CD4-positive, alpha-beta memory T cell (primary cell): Measurements from ENCODE around the gene ADM5. TPM values are rescaled to one million over a fixed set of nuclear protein-coding genes. Genes with fewer than 3 reads are reported as not detected.
A peak's percentile ranks its signal among the peaks of the same experiment; 100 is the strongest.

ENCODE experiments used
- CTCF ChIA-PET: fragments of 350-600 bp; sonication (Branson Sonifier 250); formaldehyde crosslinking; loops from one replicate; lab custom pipeline; 2021; ENCODE audit warnings: inconsistent platforms; ENCODE audit not compliant: partially characterized antibody; lab: Charles Lee
- POLR2A ChIA-PET: fragments of 350-600 bp; sonication (Branson Sonifier 250); formaldehyde crosslinking; loops from one replicate; lab custom pipeline; 2021; ENCODE audit not compliant: partially characterized antibody; lab: Charles Lee
- DNase-seq, 5 donors: peaks; one replicate each; pipeline versions ENCODE4 v3.0.0 to v3.0.0-alpha.2; 2020 to 2022; ENCODE audit warnings: mixed read lengths in 1 of 5
- H3K27ac ChIP-seq: one replicate; pipeline ENCODE4 v1.7.0; 2013; ENCODE audit warnings: low read depth, low read length
- H3K27me3 ChIP-seq: 2 replicates; pipeline ENCODE4 v1.7.0; 2013; ENCODE audit warnings: mild to moderate bottlenecking, low read length, moderate library complexity; ENCODE audit not compliant: insufficient read depth
- H3K36me3 ChIP-seq: 2 replicates; pipeline ENCODE4 v1.7.0; 2013; ENCODE audit warnings: mild to moderate bottlenecking, low read length, moderate library complexity; ENCODE audit not compliant: insufficient read depth
- H3K4me1 ChIP-seq: 2 replicates; pipeline ENCODE4 v1.7.0; 2013; ENCODE audit warnings: mild to moderate bottlenecking, low read length, moderate library complexity; ENCODE audit not compliant: insufficient read depth
- H3K4me3 ChIP-seq, 2 donors: one replicate each; pipeline ENCODE4 v1.7.0; 2013; ENCODE audit warnings: low read length in 2 of 2, mild to moderate bottlenecking in 1 of 2
- H3K9me3 ChIP-seq, 2 donors: one replicate each; pipeline ENCODE4 v1.7.0; 2013; ENCODE audit warnings: low read length in 2 of 2, control low read depth in 1 of 2; ENCODE audit not compliant: control insufficient read depth in 1 of 2
- H3K27ac Mint-ChIP-seq, 7 donors: one replicate each; pipeline ENCODE4 v1.8.0; 2020 to 2021; ENCODE audit warnings: mixed read lengths in 7 of 7, mild to moderate bottlenecking in 6 of 7, inconsistent platforms in 3 of 7, moderate library complexity in 3 of 7
- H3K27me3 Mint-ChIP-seq, 2 donors: one replicate each; pipeline ENCODE4 v1.8.0; 2020 to 2021; ENCODE audit warnings: mixed read lengths in 2 of 2
- H3K36me3 Mint-ChIP-seq, 2 donors: one replicate each; pipeline ENCODE4 v1.8.0; 2020 to 2021; ENCODE audit warnings: mixed read lengths in 2 of 2, inconsistent platforms in 1 of 2, mild to moderate bottlenecking in 1 of 2
- H3K4me1 Mint-ChIP-seq, 4 donors: one replicate each; pipeline ENCODE4 v1.8.0; 2020 to 2021; ENCODE audit warnings: mixed read lengths in 4 of 4, mild to moderate bottlenecking in 1 of 4
- H3K4me3 Mint-ChIP-seq, 8 donors: one replicate each; pipeline ENCODE4 v1.8.0; 2020 to 2021; ENCODE audit warnings: mixed read lengths in 8 of 8, mild to moderate bottlenecking in 7 of 8, moderate library complexity in 6 of 8, inconsistent platforms in 3 of 8
- H3K9me3 Mint-ChIP-seq, 8 donors: one replicate each; pipeline ENCODE4 v1.8.0; 2020 to 2021; ENCODE audit warnings: mixed read lengths in 8 of 8, mild to moderate bottlenecking in 5 of 8, inconsistent platforms in 3 of 8, moderate library complexity in 1 of 8
- intact Hi-C: fragments of 100-400 bp; cut with micrococcal nuclease; formaldehyde crosslinking; loops from one replicate; pipeline ENCODE4 v1.15.1; 2023
- polyA plus RNA-seq, 2 donors: library from polyadenylated mRNA; unstranded; fragments of 300-500 nt; fragmentation: Illumina TruSeq; gene quantifications; one replicate each; pipeline ENCODE4 v1.2.3, GENCODE V29; 2021
- total RNA-seq, 2 experiments: library from RNA; stranded (reverse); gene quantifications; one replicate each; pipeline ENCODE4 v1.2.3, GENCODE V29; 2021

Gene ADM5
- total and polyA plus RNA-seq, 4 experiments from 2014 or later = 0.24 to 4.4 (median 4.0) TPM; not detected in 1

GRCh38 chr19:49665351-49666119, 23.9 kb upstream of the ADM5 start, which contains the start of the genes BCL2L12 and IRF3:
BCL2L12 (plus strand) TSS chr19:49665933; CDS start chr19:49666693, 760 bp downstream.
IRF3 (minus strand) TSS chr19:49665857; CDS start chr19:49664838, 1,019 bp downstream.
- peak; percentile 99 for DNase-seq
- POLR2A ChIA-PET = interaction anchor here (1.0 to 11.0 kb wide), 22 partner anchors 11 to 263 kb away, joined by 3 to 146 read pairs (median 6); partner anchors contain the start of genes AKT1S1, ATF5, NOSIP and NUP62
- Mint-ChIP-seq H3K27me3 (no peaks in the 10 kb centered on the region), H3K27ac (peak within 1 kb of the TSS; percentile 95 to 100 (median 99)), H3K9me3 (peaks cover 0 to 4% (median 0%) of the 10 kb centered on the region in 8 donors), H3K4me3 (peak within 1 kb of the TSS; percentile 95 to 100 (median 97)), H3K36me3 (peaks cover under 1 to 31% of the 10 kb centered on the region in 2 donors), H3K4me1 (peaks cover 19 to 56% (median 31%) of the 10 kb centered on the region in 4 donors)
- H3K9me3 ChIP-seq = no peaks in the 10 kb centered on the region
- H3K27me3 ChIP-seq = no peaks in the 10 kb centered on the region
- peaks cover 23% of the 10 kb centered on the region for H3K36me3 ChIP-seq
- peaks cover 31% of the 10 kb centered on the region for H3K4me1 ChIP-seq
- peak within 1 kb of the TSS; percentile 93 for H3K27ac ChIP-seq
- peak within 1 kb of the TSS; percentile 99 for H3K4me3 ChIP-seq
- intact Hi-C loops = loop anchor here (1.0 kb wide), 2 partner anchors 23 to 75 kb away; partner anchors contain the start of gene SCAF1
- CTCF ChIA-PET = interaction anchor here (0.8 to 3.4 kb wide), 7 partner anchors 10 to 97 kb away, joined by 3 to 15 read pairs (median 4); partner anchors contain the start of genes RRAS and SCAF1

- ChIA-PET POLR2A (interaction anchor here (1.0 to 11.0 kb wide), 13 partner anchors 11 to 263 kb away, joined by 3 to 146 read pairs (median 10); partner anchors contain the start of genes AKT1S1, ATF5, NOSIP and NUP62), CTCF (interaction anchor here (1.2 to 3.4 kb wide), 2 partner anchors 9 to 11 kb away, joined by 3 to 15 read pairs; no protein-coding TSS in a partner anchor)
- intact Hi-C loops = no loop called here
- no peaks in the 10 kb centered on the region for H3K27me3 ChIP-seq
- peak overlapping the region; percentile 25 to 99 for H3K4me3 ChIP-seq
- Mint-ChIP-seq H3K4me3 (peak overlapping the region; percentile 95 to 100 (median 97)), H3K4me1 (peaks cover 19 to 51% (median 31%) of the 10 kb centered on the region in 4 donors), H3K27ac (peak overlapping the region; percentile 95 to 100 (median 99)), H3K36me3 (peaks cover 0 to 31% of the 10 kb centered on the region in 2 donors), H3K9me3 (peaks cover 0 to 4% (median 0%) of the 10 kb centered on the region in 8 donors), H3K27me3 (no peaks in the 10 kb centered on the region)
- no peaks in the 10 kb centered on the region for H3K9me3 ChIP-seq
- no peak for DNase-seq
- peak overlapping the region; percentile 93 for H3K27ac ChIP-seq
- H3K4me1 ChIP-seq = peaks cover 31% of the 10 kb centered on the region
- peaks cover 18% of the 10 kb centered on the region for H3K36me3 ChIP-seq
These were observed 23.3 kb upstream of the ADM5 start for GRCh38 chr19:49666120-49666444.

- Histone ChIP-seq H3K4me1 (peaks cover 31% of the 10 kb centered on the region), H3K4me3 (no peak overlapping the region), H3K9me3 (no peaks in the 10 kb centered on the region), H3K36me3 (peaks cover 7% of the 10 kb centered on the region), H3K27me3 (no peaks in the 10 kb centered on the region), H3K27ac (no peak overlapping the region)
- H3K4me3 Mint-ChIP-seq = peak overlapping the region in 5 of 8 donors; percentile 46 to 69 (median 58)
- POLR2A ChIA-PET = interaction anchor here (0.7 to 11.0 kb wide), 3 partner anchors 9 to 87 kb away, joined by 4 to 125 read pairs (median 5); partner anchors contain the start of genes NOSIP and PRMT1
- H3K27ac Mint-ChIP-seq = peak overlapping the region in 3 of 7 donors; percentile 31 to 69 (median 35)
- intact Hi-C loops = no loop called here
- H3K9me3 Mint-ChIP-seq = peaks cover 0 to 4% (median 0%) of the 10 kb centered on the region in 8 donors
- DNase-seq = peak in 1 of 5 donors; percentile 13
- H3K36me3 Mint-ChIP-seq = peaks cover 0 to 23% of the 10 kb centered on the region in 2 donors
- peaks cover 22 to 48% (median 36%) of the 10 kb centered on the region in 4 donors for H3K4me1 Mint-ChIP-seq
- CTCF ChIA-PET = interaction anchor here (0.9 to 1.6 kb wide), 3 partner anchors 9 to 164 kb away, joined by 3 to 4 read pairs (median 3); no protein-coding TSS in a partner anchor
- no peaks in the 10 kb centered on the region for H3K27me3 Mint-ChIP-seq
These were observed 21.9 kb upstream of the ADM5 start for GRCh38 chr19:49667473-49667872.

GRCh38 chr19:49669516-49669915, 19.9 kb upstream of the ADM5 start:
- POLR2A ChIA-PET = interaction anchor here (1.2 kb wide), 1 partner anchor 89 kb away, joined by 3 read pairs; the partner anchor contains the start of gene NOSIP
- H3K27me3 ChIP-seq = no peaks in the 10 kb centered on the region
- peaks cover 9 to 33% (median 24%) of the 10 kb centered on the region in 4 donors for H3K4me1 Mint-ChIP-seq
- no peak overlapping the region for H3K27ac ChIP-seq
- H3K36me3 ChIP-seq = no peaks in the 10 kb centered on the region
- CTCF ChIA-PET = interaction anchor here (3.2 kb wide), 1 partner anchor 104 kb away, joined by 10 read pairs; no protein-coding TSS in a partner anchor
- intact Hi-C loops = no loop called here
- H3K4me3 ChIP-seq = no peak overlapping the region
- H3K27ac Mint-ChIP-seq = no peak overlapping the region
- DNase-seq = no peak
- H3K9me3 ChIP-seq = no peaks in the 10 kb centered on the region
- no peaks in the 10 kb centered on the region for H3K27me3 Mint-ChIP-seq
- H3K36me3 Mint-ChIP-seq = peaks cover 0 to 11% of the 10 kb centered on the region in 2 donors
- H3K4me1 ChIP-seq = peaks cover 16% of the 10 kb centered on the region
- peaks cover 0 to 4% (median 0%) of the 10 kb centered on the region in 8 donors for H3K9me3 Mint-ChIP-seq
- H3K4me3 Mint-ChIP-seq = no peak overlapping the region

GRCh38 chr19:49672131-49672919, 17.1 kb upstream of the ADM5 start:
- H3K27me3 Mint-ChIP-seq = no peaks in the 10 kb centered on the region
- H3K9me3 Mint-ChIP-seq = no peaks in the 10 kb centered on the region
- H3K36me3 Mint-ChIP-seq = peaks cover 0 to 8% of the 10 kb centered on the region in 2 donors
- H3K27me3 ChIP-seq = no peaks in the 10 kb centered on the region
- peaks cover 14% of the 10 kb centered on the region for H3K4me1 ChIP-seq
- H3K27ac Mint-ChIP-seq = peak overlapping the region in 5 of 7 donors; percentile 1 to 81 (median 48)
- H3K27ac ChIP-seq = no peak overlapping the region
- peak; percentile 60 to 70 (median 67) for DNase-seq
- H3K36me3 ChIP-seq = no peaks in the 10 kb centered on the region
- CTCF ChIA-PET = interaction anchor here (0.6 to 5.5 kb wide), 23 partner anchors 8 to 199 kb away, joined by 3 to 52 read pairs (median 5); partner anchors contain the start of genes AP2A1, NOSIP, RRAS and SCAF1
- intact Hi-C loops = loop anchor here (1.0 kb wide), 2 partner anchors 17 to 169 kb away; no protein-coding TSS in a partner anchor
- H3K4me1 Mint-ChIP-seq = peaks cover 10 to 24% (median 18%) of the 10 kb centered on the region in 4 donors
- peak overlapping the region in 3 of 8 donors; percentile 23 to 55 (median 39) for H3K4me3 Mint-ChIP-seq
- no peaks in the 10 kb centered on the region for H3K9me3 ChIP-seq
- POLR2A ChIA-PET = interaction anchor here (0.7 to 2.0 kb wide), 6 partner anchors 11 to 169 kb away, joined by 3 to 8 read pairs (median 4); partner anchors contain the start of gene SCAF1
- H3K4me3 ChIP-seq = no peak overlapping the region
